ENCODE measurements around the gene PTPN3. TPM values are rescaled to one million over a fixed set of nuclear protein-coding genes. Genes with fewer than 3 reads are reported as not detected.

The PTPN3 gene
- total RNA-seq, 1 experiment from 2014 or later, result 20.8 TPM

DNA sequence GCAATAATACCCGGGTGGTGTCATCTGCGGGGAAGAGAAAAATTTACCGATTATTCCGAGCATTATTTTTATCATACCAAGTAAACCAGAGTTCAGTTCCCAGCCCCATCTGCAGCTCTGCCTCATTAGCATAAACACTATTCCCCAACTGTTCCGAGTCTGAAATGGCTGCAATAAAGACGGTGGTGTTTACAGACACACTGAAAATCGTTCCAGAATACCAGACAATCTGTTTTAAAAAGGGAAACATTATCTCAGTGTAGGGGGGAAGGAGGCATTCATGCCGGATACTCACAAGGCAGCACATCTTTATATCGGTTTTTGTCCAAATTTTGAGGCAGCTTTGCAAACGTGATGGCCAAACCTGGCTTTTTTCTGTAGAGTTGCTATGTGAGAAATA is 106.9 kb downstream of the PTPN3 start (continued):
- TF ChIP-seq, protein P1, sequence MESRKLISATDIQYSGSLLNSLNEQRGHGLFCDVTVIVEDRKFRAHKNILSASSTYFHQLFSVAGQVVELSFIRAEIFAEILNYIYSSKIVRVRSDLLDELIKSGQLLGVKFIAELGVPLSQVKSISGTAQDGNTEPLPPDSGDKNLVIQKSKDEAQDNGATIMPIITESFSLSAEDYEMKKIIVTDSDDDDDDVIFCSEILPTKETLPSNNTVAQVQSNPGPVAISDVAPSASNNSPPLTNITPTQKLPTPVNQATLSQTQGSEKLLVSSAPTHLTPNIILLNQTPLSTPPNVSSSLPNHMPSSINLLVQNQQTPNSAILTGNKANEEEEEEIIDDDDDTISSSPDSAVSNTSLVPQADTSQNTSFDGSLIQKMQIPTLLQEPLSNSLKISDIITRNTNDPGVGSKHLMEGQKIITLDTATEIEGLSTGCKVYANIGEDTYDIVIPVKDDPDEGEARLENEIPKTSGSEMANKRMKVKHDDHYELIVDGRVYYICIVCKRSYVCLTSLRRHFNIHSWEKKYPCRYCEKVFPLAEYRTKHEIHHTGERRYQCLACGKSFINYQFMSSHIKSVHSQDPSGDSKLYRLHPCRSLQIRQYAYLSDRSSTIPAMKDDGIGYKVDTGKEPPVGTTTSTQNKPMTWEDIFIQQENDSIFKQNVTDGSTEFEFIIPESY (IDR thresholded peaks at IDR 0.05; ENCODE audit: extremely low read depth, insufficient replicate concordance, low read length), result no peak
- TF ChIP-seq ELF1 (IDR thresholded peaks at IDR 0.05; ENCODE audit: borderline replicate concordance, low read depth) (no peak), CBX3 (IDR thresholded peaks at IDR 0.05; ENCODE audit: low read depth) (no peak), TCF7L2 (IDR thresholded peaks at IDR 0.05; ENCODE audit: borderline replicate concordance, extremely low read depth, insufficient read depth, insufficient read length) (no peak), FOSL1 (IDR thresholded peaks at IDR 0.05; ENCODE audit: low read depth) (no peak), RAD21 (IDR thresholded peaks at IDR 0.05; ENCODE audit: low read depth) (no peak), SP1 (IDR thresholded peaks at IDR 0.05; ENCODE audit: low read depth) (no peak), CEBPB (IDR thresholded peaks at IDR 0.05; ENCODE audit: low read depth) (no peak), EZH2phosphoT487 (IDR thresholded peaks at IDR 0.05; ENCODE audit: borderline replicate concordance) (no peak), POLR2A (IDR thresholded peaks at IDR 0.05; ENCODE audit: borderline replicate concordance, extremely low read depth, insufficient read depth, insufficient read length) (no peak), ZFX (IDR thresholded peaks at IDR 0.05) (no peak)
- TF ChIP-seq, protein P2, sequence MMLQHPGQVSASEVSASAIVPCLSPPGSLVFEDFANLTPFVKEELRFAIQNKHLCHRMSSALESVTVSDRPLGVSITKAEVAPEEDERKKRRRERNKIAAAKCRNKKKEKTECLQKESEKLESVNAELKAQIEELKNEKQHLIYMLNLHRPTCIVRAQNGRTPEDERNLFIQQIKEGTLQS (IDR thresholded peaks at IDR 0.05), result no peak

DNA sequence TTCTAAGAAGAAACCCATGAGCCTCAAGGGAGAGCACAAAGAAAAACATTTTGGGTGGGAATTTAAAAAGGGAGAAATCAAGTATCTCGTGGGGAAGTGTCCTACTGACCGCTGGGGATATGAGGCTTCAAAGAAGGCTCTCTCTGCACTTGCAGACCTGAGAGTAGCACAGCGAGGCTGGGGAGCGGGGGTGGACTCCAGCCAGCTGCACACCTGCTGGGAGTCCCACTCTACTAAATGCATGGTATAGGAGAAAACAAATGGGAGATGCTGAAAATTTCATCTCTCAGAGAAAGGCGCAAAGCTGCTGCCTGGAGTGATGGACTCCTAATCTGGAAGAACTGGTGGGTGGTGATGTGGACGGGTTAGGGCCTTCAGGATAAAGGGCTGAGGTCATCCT is 110.3 kb downstream of the PTPN3 start:
- no peak for DNase-seq (ENCODE audit: low read depth, low spot score)
- no peaks in the 10 kb centered on the region for H3K79me2 ChIP-seq (ENCODE audit: insufficient read depth, low read length)
- no peak overlapping the region for H3K9ac ChIP-seq (ENCODE audit: low read length)
- ChIA-PET POLR2A (no interaction called here), RAD21 (ENCODE audit: low non-redundant PET in 1 of 2, low total read pairs in 2 of 2, uncharacterized antibody in 2 of 2, unreplicated experiment in 2 of 2) (no interaction called here), CTCF (no interaction called here)
- ATAC-seq, result no peak
- H3K36me3 ChIP-seq (ENCODE audit: control insufficient read depth in 1 of 2, insufficient read depth in 2 of 2, low read length in 2 of 2), result peaks cover 31 to 42% of the 10 kb centered on the region in 2 experiments
- BruUV-seq (replicated peaks), result no TSS peak
- no peak overlapping the region for H3K4me3 ChIP-seq (replicated peaks in 1 of 2; ENCODE audit: low read depth in 1 of 2, low read length in 2 of 2)
- H3K27me3 ChIP-seq (ENCODE audit: insufficient read depth, low read length), result no peaks in the 10 kb centered on the region
- no peak overlapping the region for H2AFZ ChIP-seq (ENCODE audit: low read depth, low read length, poor library complexity, severe bottlenecking)
- intact Hi-C loops (cut with micrococcal nuclease), result no loop called here
- no peaks in the 10 kb centered on the region for H3K9me2 ChIP-seq (ENCODE audit: insufficient read depth)
- H3K27ac ChIP-seq (ENCODE audit: low read depth, low read length), result no peak overlapping the region
- no peaks in the 10 kb centered on the region for H3K9me3 ChIP-seq (ENCODE audit: control insufficient read depth in 1 of 2, insufficient read depth in 1 of 2, low read depth in 1 of 2, low read length in 2 of 2)
- no peaks in the 10 kb centered on the region for H4K20me1 ChIP-seq (ENCODE audit: insufficient read depth)
- no peaks in the 10 kb centered on the region for H3K4me1 ChIP-seq (ENCODE audit: control insufficient read depth in 1 of 2, insufficient read depth in 2 of 2, low read length in 2 of 2)
- H3K4me2 ChIP-seq (ENCODE audit: low read length), result no peak overlapping the region
- TF ChIP-seq YY1 (IDR thresholded peaks at IDR 0.05; ENCODE audit: extremely low read depth, insufficient replicate concordance, low read depth, low read length), result no peak
- TF ChIP-seq, protein P3, sequence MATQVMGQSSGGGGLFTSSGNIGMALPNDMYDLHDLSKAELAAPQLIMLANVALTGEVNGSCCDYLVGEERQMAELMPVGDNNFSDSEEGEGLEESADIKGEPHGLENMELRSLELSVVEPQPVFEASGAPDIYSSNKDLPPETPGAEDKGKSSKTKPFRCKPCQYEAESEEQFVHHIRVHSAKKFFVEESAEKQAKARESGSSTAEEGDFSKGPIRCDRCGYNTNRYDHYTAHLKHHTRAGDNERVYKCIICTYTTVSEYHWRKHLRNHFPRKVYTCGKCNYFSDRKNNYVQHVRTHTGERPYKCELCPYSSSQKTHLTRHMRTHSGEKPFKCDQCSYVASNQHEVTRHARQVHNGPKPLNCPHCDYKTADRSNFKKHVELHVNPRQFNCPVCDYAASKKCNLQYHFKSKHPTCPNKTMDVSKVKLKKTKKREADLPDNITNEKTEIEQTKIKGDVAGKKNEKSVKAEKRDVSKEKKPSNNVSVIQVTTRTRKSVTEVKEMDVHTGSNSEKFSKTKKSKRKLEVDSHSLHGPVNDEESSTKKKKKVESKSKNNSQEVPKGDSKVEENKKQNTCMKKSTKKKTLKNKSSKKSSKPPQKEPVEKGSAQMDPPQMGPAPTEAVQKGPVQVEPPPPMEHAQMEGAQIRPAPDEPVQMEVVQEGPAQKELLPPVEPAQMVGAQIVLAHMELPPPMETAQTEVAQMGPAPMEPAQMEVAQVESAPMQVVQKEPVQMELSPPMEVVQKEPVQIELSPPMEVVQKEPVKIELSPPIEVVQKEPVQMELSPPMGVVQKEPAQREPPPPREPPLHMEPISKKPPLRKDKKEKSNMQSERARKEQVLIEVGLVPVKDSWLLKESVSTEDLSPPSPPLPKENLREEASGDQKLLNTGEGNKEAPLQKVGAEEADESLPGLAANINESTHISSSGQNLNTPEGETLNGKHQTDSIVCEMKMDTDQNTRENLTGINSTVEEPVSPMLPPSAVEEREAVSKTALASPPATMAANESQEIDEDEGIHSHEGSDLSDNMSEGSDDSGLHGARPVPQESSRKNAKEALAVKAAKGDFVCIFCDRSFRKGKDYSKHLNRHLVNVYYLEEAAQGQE (IDR thresholded peaks at IDR 0.05; ENCODE audit: low read depth), result no peak
- TF ChIP-seq EZH2phosphoT487 (IDR thresholded peaks at IDR 0.05; ENCODE audit: borderline replicate concordance), result no peak
- TF ChIP-seq POLR2A (IDR thresholded peaks at IDR 0.05; ENCODE audit: borderline replicate concordance, extremely low read depth, insufficient read depth, insufficient read length), result no peak
- TF ChIP-seq, protein P2 (IDR thresholded peaks at IDR 0.05), result no peak
- no peak for TF ChIP-seq EZH2 (IDR thresholded peaks at IDR 0.05)
- TF ChIP-seq ELF1 (IDR thresholded peaks at IDR 0.05; ENCODE audit: borderline replicate concordance, low read depth), result no peak
- no peak for TF ChIP-seq FOSL1 (IDR thresholded peaks at IDR 0.05; ENCODE audit: low read depth)
- no peak for TF ChIP-seq ZFX (IDR thresholded peaks at IDR 0.05)
- no peak for TF ChIP-seq CTCF (IDR thresholded peaks at IDR 0.05 in 2 of 3, conservative IDR thresholded peaks at IDR 0.05 in 1 of 3; ENCODE audit: borderline replicate concordance in 1 of 3, insufficient read depth in 1 of 3, low read depth in 2 of 3, low read length in 2 of 3)
- no peak for TF ChIP-seq TCF7L2 (IDR thresholded peaks at IDR 0.05; ENCODE audit: borderline replicate concordance, extremely low read depth, insufficient read depth, insufficient read length)

All from HCT116 (cell line).